HepG2 (cell line): Measurements from ENCODE around the gene RRP12.

Experiments used
- CREB1 ChIP-seq, 2 experiments: fragments of 450-650 bp in 1 of 2; IDR thresholded peaks; 2 replicates each; pipeline ENCODE4 v1.6.1; 2016 to 2017; ENCODE audit warnings: control low read depth in 1 of 2, mild to moderate bottlenecking in 1 of 2, missing compliant biosample characterization in 1 of 2, missing genetic modification characterization in 1 of 2
- E2F2 ChIP-seq: sonication (generic); formaldehyde crosslinking; IDR thresholded peaks from 2 replicates; pipeline ENCODE4 v1.4.0; 2020; ENCODE audit warnings: missing genetic modification reagents, borderline replicate concordance
- HNRNPH1 ChIP-seq: fragments of 200-400 bp; formaldehyde crosslinking; optimal IDR thresholded peaks from 2 replicates; pipeline ENCODE3; 2017; ENCODE audit warnings: mild to moderate bottlenecking, low read depth, low read length
- NFATC3 ChIP-seq: sonication (generic); formaldehyde crosslinking; IDR thresholded peaks from 2 replicates; pipeline ENCODE4 v1.5.1; 2020; ENCODE audit warnings: mild to moderate bottlenecking, missing genetic modification reagents
- POLR2A ChIP-seq, 2 experiments: IDR thresholded peaks; 2 replicates each; pipeline ENCODE4 v1.6.1; 2011; ENCODE audit warnings: low read depth in 2 of 2, low read length in 2 of 2, mild to moderate bottlenecking in 1 of 2, moderate library complexity in 1 of 2; ENCODE audit not compliant: insufficient read depth in 1 of 2
- RFX1 ChIP-seq: fragments of 450-650 bp; IDR thresholded peaks from 2 replicates; pipeline ENCODE4 v1.6.1; 2017
- SIN3A ChIP-seq: IDR thresholded peaks from 2 replicates; pipeline ENCODE4 v1.6.1; 2011; ENCODE audit warnings: low read depth, mild to moderate bottlenecking, control low read depth, low read length, borderline replicate concordance
- THAP11 ChIP-seq: IDR thresholded peaks from 2 replicates; pipeline ENCODE4 v1.6.1; 2016; ENCODE audit warnings: missing biosample characterization, missing genetic modification reagents
- TP53 ChIP-seq: sonication (generic); formaldehyde crosslinking; conservative IDR thresholded peaks from 2 replicates; pipeline ENCODE4 v1.4.0; 2020; ENCODE audit warnings: missing genetic modification reagents
- ZNF639 ChIP-seq: conservative IDR thresholded peaks from 2 replicates; pipeline ENCODE4 v1.6.1; 2018; ENCODE audit warnings: missing genetic modification reagents

- TF ChIP-seq ZNF639, result no peak
- no peak; the same call in 1 of the 2 replicates for TF ChIP-seq RFX1
- no peak for TF ChIP-seq CREB1 (IDR thresholded peaks at IDR 0.05)
- no peak; the same call in 1 of the 2 replicates for TF ChIP-seq CREB1 (CRISPR knock-in tag; IDR thresholded peaks at IDR 0.05)
- no peak for TF ChIP-seq POLR2A (IDR thresholded peaks at IDR 0.05; ENCODE audit: insufficient read depth in 1 of 2, low read depth in 2 of 2, low read length in 2 of 2)
- no peak for TF ChIP-seq THAP11 (CRISPR knock-in tag)
- no peak for TF ChIP-seq E2F2
- TF ChIP-seq SIN3A, result no peak
- TF ChIP-seq TP53 (CRISPR knock-in tag), result no peak
- TF ChIP-seq NFATC3, result no peak
- no peak for TF ChIP-seq HNRNPH1
Observed at GRCh38 chr10:97401455-97401919, 347 bp upstream of the RRP12 start.
